Measurements from ENCODE around the gene ASCC1. TPM values are rescaled to one million over a fixed set of nuclear protein-coding genes. Genes with fewer than 3 reads are reported as not detected.

Gene ASCC1
- total and polyA plus RNA-seq, 8 donors = 4.3 to 142 (median 13.6) TPM

DNA sequence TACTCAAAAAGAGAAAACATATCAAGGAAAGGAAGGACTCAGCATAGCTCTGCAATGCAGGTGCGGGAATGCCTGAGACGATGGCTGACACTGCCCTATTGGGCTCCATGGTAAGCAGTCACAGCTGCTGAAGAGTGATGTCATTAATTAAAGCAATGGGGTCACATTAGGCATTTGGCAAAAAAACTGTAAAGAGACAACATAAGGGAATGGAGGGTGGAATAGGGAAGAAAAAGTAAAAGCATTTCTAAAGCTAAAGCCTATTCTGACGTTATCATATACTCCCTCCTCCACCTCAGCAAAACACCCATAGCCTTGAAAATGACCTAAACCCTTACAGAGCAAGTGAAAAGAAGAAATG, 89.2 kb downstream of the ASCC1 start:
- 92 to 99% (median 94%) methylated on average over 3 of the region's 3 CpGs for WGBS, 5 donors
- H3K4me3 ChIP-seq = no peak overlapping the region
- H3K27ac ChIP-seq = no peak overlapping the region
- TF ChIP-seq POLR2AphosphoS5 (IDR thresholded peaks at IDR 0.05) = no peak
- no peak for TF ChIP-seq POLR2A (IDR thresholded peaks at IDR 0.05)
- TF ChIP-seq, protein P1, sequence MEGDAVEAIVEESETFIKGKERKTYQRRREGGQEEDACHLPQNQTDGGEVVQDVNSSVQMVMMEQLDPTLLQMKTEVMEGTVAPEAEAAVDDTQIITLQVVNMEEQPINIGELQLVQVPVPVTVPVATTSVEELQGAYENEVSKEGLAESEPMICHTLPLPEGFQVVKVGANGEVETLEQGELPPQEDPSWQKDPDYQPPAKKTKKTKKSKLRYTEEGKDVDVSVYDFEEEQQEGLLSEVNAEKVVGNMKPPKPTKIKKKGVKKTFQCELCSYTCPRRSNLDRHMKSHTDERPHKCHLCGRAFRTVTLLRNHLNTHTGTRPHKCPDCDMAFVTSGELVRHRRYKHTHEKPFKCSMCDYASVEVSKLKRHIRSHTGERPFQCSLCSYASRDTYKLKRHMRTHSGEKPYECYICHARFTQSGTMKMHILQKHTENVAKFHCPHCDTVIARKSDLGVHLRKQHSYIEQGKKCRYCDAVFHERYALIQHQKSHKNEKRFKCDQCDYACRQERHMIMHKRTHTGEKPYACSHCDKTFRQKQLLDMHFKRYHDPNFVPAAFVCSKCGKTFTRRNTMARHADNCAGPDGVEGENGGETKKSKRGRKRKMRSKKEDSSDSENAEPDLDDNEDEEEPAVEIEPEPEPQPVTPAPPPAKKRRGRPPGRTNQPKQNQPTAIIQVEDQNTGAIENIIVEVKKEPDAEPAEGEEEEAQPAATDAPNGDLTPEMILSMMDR (IDR thresholded peaks at IDR 0.05) = no peak
- TF ChIP-seq EP300 (IDR thresholded peaks at IDR 0.05) = no peak
- H3K4me1 ChIP-seq = peaks cover 0 to 6% (median 0%) of the 10 kb centered on the region in 4 donors
- DNase-seq = no peak
- H3K9me3 ChIP-seq = no peaks in the 10 kb centered on the region
- intact Hi-C loops (cut with DNase I; ENCODE audit: low total_unique reads) = no loop called here
- no peaks in the 10 kb centered on the region for H3K27me3 ChIP-seq
- H3K36me3 ChIP-seq = peaks cover 4 to 24% (median 16%) of the 10 kb centered on the region in 4 donors

DNA sequence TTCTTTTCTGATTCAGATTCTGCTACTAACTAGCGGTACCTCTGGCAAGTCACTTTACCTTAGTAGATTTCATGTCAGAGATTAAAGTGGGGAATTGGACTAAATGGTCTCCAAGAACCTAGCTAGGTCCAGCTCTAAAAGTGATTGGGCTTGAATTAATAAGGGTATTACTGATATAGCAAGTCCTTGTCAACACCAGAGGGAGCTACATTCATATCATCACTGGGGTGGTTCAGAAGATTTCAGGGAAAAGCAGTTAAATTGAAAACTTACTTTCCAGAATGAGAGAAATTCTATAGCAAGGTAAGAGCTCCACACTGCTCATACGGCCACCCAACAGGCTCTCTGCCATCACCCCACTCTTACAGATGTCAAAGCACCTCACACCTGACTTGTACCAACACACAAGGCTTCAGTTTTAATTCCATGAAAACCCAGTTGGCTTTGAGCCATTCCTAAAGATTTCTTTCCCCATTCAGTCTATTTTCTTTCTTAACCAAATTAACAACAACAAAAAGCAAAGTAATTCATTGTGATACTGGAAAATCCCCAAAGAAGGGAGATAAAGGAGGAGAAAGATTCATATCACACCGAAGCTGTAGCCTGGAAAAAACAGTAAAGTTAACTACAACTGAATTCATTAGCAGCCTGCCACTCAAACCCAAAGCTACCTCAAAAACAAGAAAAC, 89.7 kb downstream of the ASCC1 start:
- no peak overlapping the region for H3K27ac ChIP-seq
- peaks cover 0 to 6% (median 0%) of the 10 kb centered on the region in 4 donors for H3K4me1 ChIP-seq
- 63 to 89% (median 72%) methylated on average over 3 of the region's 3 CpGs for WGBS, 5 donors
- no peaks in the 10 kb centered on the region for H3K27me3 ChIP-seq
- DNase-seq = peak in 1 of 2 donors; percentile 49
- H3K36me3 ChIP-seq = peaks cover 4 to 20% (median 12%) of the 10 kb centered on the region in 4 donors
- no peak for TF ChIP-seq EP300 (IDR thresholded peaks at IDR 0.05)
- TF ChIP-seq, protein P1 (IDR thresholded peaks at IDR 0.05) = peak in 5 of 7 experiments; percentile 19 to 56 (median 27)
- no peak overlapping the region for H3K4me3 ChIP-seq
- no peaks in the 10 kb centered on the region for H3K9me3 ChIP-seq
- intact Hi-C loops (cut with DNase I; ENCODE audit: low total_unique reads) = no loop called here

DNA sequence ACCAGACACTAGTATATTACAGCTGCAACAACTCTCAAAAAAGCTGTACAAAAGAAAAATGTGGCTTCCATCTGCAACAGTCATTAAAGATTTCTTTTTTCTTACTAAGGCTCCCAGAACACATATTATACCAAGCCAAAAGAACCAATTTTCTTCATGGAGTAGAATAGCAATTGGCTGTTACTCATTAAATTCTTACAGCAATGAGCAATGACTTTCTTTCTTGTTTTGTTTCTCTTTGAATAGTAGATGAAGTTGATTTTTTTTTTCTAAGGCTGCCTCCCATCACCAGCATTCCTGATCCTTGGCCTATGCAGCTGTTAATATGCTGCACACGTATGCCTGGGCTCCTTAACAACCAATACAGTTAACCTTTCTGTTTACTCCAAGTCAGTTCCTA, 91.1 kb downstream of the ASCC1 start:
- Histone ChIP-seq H3K9me3 (no peaks in the 10 kb centered on the region), H3K36me3 (peaks cover 4 to 23% (median 12%) of the 10 kb centered on the region in 4 donors), H3K4me1 (peaks cover 0 to 6% (median 0%) of the 10 kb centered on the region in 4 donors), H3K27me3 (no peaks in the 10 kb centered on the region), H3K4me3 (no peak overlapping the region), H3K27ac (peak overlapping the region in 3 of 5 donors; percentile 3 to 15 (median 13))
- TF ChIP-seq POLR2AphosphoS5 (IDR thresholded peaks at IDR 0.05) (no peak), POLR2A (IDR thresholded peaks at IDR 0.05) (no peak), EP300 (IDR thresholded peaks at IDR 0.05) (no peak)
- TF ChIP-seq, protein P1 (IDR thresholded peaks at IDR 0.05) = no peak
- 34 to 52% (median 43%) methylated on average over 1 of the region's 1 CpG for WGBS, 5 donors
- DNase-seq = peak in 1 of 2 donors; percentile 50
- intact Hi-C loops (cut with DNase I; ENCODE audit: low total_unique reads) = no loop called here

DNA sequence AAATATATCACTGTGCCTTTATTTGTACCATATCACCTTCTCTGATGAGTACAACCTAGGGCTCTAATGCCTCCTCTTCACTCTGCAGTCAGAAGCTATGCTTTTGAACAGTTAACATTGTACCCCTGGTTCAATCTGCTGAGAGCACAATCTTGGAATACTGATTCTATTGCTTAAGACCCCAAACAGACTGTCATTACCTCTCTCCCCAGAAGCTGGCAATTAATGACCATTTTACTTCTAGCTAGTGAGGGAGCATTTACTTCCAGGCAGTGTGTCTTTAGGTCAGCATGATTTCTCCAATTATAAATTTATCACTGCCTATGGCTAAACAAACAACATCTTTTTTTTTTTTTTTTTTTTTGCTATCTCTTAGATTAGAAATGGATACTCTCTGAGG, 91.7 kb downstream of the ASCC1 start:
- intact Hi-C loops (cut with DNase I; ENCODE audit: low total_unique reads) = no loop called here
- H3K9me3 ChIP-seq = no peaks in the 10 kb centered on the region
- H3K4me1 ChIP-seq = peaks cover 0 to 6% (median 0%) of the 10 kb centered on the region in 4 donors
- H3K4me3 ChIP-seq = no peak overlapping the region
- TF ChIP-seq, protein P1 (IDR thresholded peaks at IDR 0.05) = no peak
- no peak for TF ChIP-seq POLR2AphosphoS5 (IDR thresholded peaks at IDR 0.05)
- TF ChIP-seq EP300 (IDR thresholded peaks at IDR 0.05) = no peak
- no peak for TF ChIP-seq POLR2A (IDR thresholded peaks at IDR 0.05)
- no peak for DNase-seq
- H3K27me3 ChIP-seq = no peaks in the 10 kb centered on the region
- no peak overlapping the region for H3K27ac ChIP-seq
- H3K36me3 ChIP-seq = peaks cover 4 to 23% (median 12%) of the 10 kb centered on the region in 4 donors

All from stomach (tissue), 9 donors.